Calu3 (cell line): ENCODE results near the gene KCNIP3. TPM values are rescaled to one million over a fixed set of nuclear protein-coding genes. Genes with fewer than 3 reads are reported as not detected.

ENCODE experiments used
- BruUV-seq: library from RNA; stranded (reverse); fragments of 400-500 nt; replicated peaks from 2 replicates; lab custom pipeline; 2021; lab: Mats Ljungman, UMichigan
- CTCF ChIA-PET: fragments of 300-600 bp; sonication (Branson Sonifier 250); formaldehyde crosslinking; loops from one replicate; lab custom pipeline; 2022; ENCODE audit warnings: antibody characterized with exemption; lab: Charles Lee
- DNase-seq: peaks from one replicate; pipeline ENCODE4 v3.0.0; 2022
- H3K27ac Mint-ChIP-seq: one replicate; pipeline ENCODE4 v1.8.0; 2022; ENCODE audit warnings: mixed read lengths; ENCODE audit not compliant: unreplicated experiment
- H3K27me3 Mint-ChIP-seq: one replicate; pipeline ENCODE4 v1.8.0; 2022; ENCODE audit warnings: mixed read lengths; ENCODE audit not compliant: unreplicated experiment
- H3K36me3 Mint-ChIP-seq: one replicate; pipeline ENCODE4 v1.8.0; 2022; ENCODE audit warnings: mild to moderate bottlenecking, moderate library complexity, mixed read lengths; ENCODE audit not compliant: insufficient read depth, unreplicated experiment
- H3K4me1 Mint-ChIP-seq: one replicate; pipeline ENCODE4 v1.8.0; 2022; ENCODE audit warnings: mild to moderate bottlenecking, low read depth, mixed read lengths; ENCODE audit not compliant: unreplicated experiment
- H3K4me3 Mint-ChIP-seq: one replicate; pipeline ENCODE4 v1.8.0; 2022; ENCODE audit warnings: mild to moderate bottlenecking, low read depth, moderate library complexity, mixed read lengths; ENCODE audit not compliant: unreplicated experiment
- H3K9me3 Mint-ChIP-seq: one replicate; pipeline ENCODE4 v1.8.0; 2022; ENCODE audit warnings: low read depth, mixed read lengths; ENCODE audit not compliant: unreplicated experiment
- intact Hi-C: fragments of 100-400 bp; cut with micrococcal nuclease; formaldehyde crosslinking; loops from one replicate; pipeline ENCODE4 v1.10.0; 2022; ENCODE audit not compliant: unreplicated experiment
- total RNA-seq: library from RNA; stranded (reverse); gene quantifications from 2 replicates; pipeline ENCODE4 v1.2.3, GENCODE V29; 2022
- TF ChIP-seq, protein P1 (sequence below): fragments of 200-600 bp; IDR thresholded peaks from one replicate; pipeline ENCODE4 v1.8.0; 2022; ENCODE audit warnings: antibody characterized with exemption; ENCODE audit not compliant: unreplicated experiment

KCNIP3 gene
- total RNA-seq, 1 experiment from 2014 or later = 1.1 TPM

DNA sequence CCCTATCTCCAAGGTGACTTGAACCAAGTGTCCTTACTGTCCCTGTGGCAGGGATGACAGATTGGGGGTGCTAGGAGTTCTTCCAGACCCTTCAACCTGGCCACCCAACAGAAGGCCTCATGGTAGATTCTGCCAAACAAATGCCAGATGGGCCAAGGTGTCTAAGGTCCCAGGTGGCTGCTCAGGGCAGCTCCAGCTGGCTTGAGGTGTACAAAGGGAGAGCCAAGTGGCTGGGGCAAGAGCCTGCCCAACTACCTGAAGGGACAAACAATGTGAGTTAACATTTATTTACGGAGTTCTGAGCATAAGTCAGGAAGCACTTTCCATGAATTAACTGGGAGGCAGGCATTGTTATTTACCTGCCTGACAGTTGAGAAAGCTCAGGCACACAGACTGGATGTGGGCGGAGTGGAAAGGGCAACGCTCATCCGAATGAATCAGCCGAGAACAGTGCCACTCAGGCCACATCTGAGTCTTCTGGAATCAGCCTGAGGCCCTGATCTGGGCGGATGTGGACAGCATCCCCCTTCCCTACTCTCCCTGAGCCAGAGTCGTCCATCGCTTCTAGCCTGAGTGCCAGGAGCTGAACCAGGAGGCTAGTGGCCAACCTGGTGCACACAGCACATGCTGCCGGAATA lies 4.4 kb upstream of the KCNIP3 start:
- Mint-ChIP-seq H3K9me3 (peaks cover 7% of the 10 kb centered on the region), H3K27me3 (peaks cover 21% of the 10 kb centered on the region), H3K36me3 (no peaks in the 10 kb centered on the region), H3K4me3 (no peak overlapping the region), H3K4me1 (no peaks in the 10 kb centered on the region), H3K27ac (no peak overlapping the region)
- CTCF ChIA-PET = interaction anchor here (1.3 kb wide), 1 partner anchor 8 kb away, joined by 3 read pairs; no protein-coding TSS in a partner anchor
- DNase-seq = no peak
- intact Hi-C loops = no loop called here
- no TSS peak for BruUV-seq
- TF ChIP-seq, protein P1, sequence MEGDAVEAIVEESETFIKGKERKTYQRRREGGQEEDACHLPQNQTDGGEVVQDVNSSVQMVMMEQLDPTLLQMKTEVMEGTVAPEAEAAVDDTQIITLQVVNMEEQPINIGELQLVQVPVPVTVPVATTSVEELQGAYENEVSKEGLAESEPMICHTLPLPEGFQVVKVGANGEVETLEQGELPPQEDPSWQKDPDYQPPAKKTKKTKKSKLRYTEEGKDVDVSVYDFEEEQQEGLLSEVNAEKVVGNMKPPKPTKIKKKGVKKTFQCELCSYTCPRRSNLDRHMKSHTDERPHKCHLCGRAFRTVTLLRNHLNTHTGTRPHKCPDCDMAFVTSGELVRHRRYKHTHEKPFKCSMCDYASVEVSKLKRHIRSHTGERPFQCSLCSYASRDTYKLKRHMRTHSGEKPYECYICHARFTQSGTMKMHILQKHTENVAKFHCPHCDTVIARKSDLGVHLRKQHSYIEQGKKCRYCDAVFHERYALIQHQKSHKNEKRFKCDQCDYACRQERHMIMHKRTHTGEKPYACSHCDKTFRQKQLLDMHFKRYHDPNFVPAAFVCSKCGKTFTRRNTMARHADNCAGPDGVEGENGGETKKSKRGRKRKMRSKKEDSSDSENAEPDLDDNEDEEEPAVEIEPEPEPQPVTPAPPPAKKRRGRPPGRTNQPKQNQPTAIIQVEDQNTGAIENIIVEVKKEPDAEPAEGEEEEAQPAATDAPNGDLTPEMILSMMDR = no peak

DNA sequence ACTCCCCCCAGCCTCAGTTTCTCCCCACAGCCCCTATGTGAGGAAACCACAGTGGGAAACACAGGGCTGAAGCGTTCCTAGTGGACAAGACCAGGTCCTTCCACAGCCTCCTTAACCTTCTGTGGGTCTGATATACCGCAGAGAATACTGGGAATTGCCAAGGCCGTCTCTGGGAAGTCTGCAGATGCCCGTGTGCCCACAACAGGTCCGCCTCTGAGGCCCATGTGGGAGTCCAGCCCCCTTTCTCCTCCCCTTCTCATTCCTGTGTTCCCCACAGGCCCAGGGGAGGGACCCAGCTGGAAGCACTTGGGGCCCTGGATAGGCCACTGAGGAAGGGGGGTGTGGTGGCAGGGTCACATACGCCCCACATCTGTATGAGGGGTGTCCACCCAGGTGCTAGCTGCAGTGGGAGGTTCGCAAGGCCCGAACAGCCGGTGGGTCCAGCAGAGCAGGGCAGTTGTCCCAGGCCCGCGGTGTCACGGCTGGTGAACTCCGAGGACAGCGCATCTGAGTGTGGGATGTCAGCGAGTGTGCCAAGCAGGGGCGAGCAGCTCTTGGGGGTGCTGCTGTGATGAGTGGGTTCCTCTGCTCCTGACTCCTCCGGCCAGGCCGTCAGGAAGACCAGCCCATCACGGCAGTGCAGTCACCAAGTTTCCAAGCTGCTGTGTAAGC lies 2.4 kb upstream of the KCNIP3 start:
- DNase-seq = no peak
- peaks cover 7% of the 10 kb centered on the region for H3K9me3 Mint-ChIP-seq
- CTCF ChIA-PET = no interaction called here
- intact Hi-C loops = no loop called here
- no TSS peak for BruUV-seq
- no peaks in the 10 kb centered on the region for H3K36me3 Mint-ChIP-seq
- no peaks in the 10 kb centered on the region for H3K4me1 Mint-ChIP-seq
- TF ChIP-seq, protein P1 = no peak
- H3K4me3 Mint-ChIP-seq = no peak overlapping the region
- no peak overlapping the region for H3K27ac Mint-ChIP-seq
- peaks cover 40% of the 10 kb centered on the region for H3K27me3 Mint-ChIP-seq

GRCh38 chr2:95295376-95295775 lies 1.8 kb upstream of the KCNIP3 start:
- H3K4me3 Mint-ChIP-seq = no peak overlapping the region
- CTCF ChIA-PET = interaction anchor here (0.6 kb wide), 1 partner anchor 879 kb away, joined by 3 read pairs; no protein-coding TSS in a partner anchor
- H3K36me3 Mint-ChIP-seq = no peaks in the 10 kb centered on the region
- BruUV-seq = no TSS peak
- no peak overlapping the region for H3K27ac Mint-ChIP-seq
- peaks cover 43% of the 10 kb centered on the region for H3K27me3 Mint-ChIP-seq
- intact Hi-C loops = no loop called here
- TF ChIP-seq, protein P1 = no peak
- peaks cover 2% of the 10 kb centered on the region for H3K9me3 Mint-ChIP-seq
- no peaks in the 10 kb centered on the region for H3K4me1 Mint-ChIP-seq
- no peak for DNase-seq

DNA sequence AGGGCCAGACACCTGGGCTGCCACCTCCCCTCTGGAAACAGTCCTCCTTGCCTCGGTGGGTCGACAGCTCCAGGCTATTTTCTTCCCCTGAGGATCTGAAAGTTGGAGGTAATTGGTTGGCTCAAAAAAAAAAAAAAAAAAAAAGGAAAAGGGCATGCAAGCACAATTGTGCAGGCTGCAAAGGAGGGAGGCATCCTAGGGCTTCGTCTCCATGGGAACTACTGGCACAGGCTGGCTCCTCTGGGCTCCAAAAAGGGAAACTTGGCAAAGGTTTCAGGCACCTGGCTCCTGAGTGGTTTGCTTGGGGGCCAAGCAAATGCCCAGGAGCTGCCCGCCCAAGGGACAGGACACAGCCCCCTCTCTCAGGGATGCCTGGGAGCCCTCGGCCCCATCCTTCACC lies 1.1 kb upstream of the KCNIP3 start:
- Mint-ChIP-seq H3K27ac (no peak overlapping the region), H3K4me1 (no peaks in the 10 kb centered on the region), H3K4me3 (no peak overlapping the region), H3K36me3 (no peaks in the 10 kb centered on the region), H3K9me3 (no peaks in the 10 kb centered on the region), H3K27me3 (peaks cover 43% of the 10 kb centered on the region)
- intact Hi-C loops = no loop called here
- CTCF ChIA-PET = interaction anchor here (0.6 to 0.8 kb wide), 2 partner anchors 11 to 879 kb away, joined by 3 to 5 read pairs; no protein-coding TSS in a partner anchor
- TF ChIP-seq, protein P1 = no peak
- DNase-seq = no peak
- no TSS peak for BruUV-seq
